Ishikawa (cell line): ENCODE data around the gene SLC25A28.

Experiments used
- CEBPB ChIP-seq: IDR thresholded peaks from 2 replicates; pipeline ENCODE4 v1.6.1; 2012
- CREB1 ChIP-seq: IDR thresholded peaks from 2 replicates; pipeline ENCODE4 v1.6.1; 2012; ENCODE audit warnings: low read depth
- EGR1 ChIP-seq: IDR thresholded peaks from 2 replicates; pipeline ENCODE4 v1.6.1; 2012
- EP300 ChIP-seq: IDR thresholded peaks from 2 replicates; pipeline ENCODE4 v1.6.1; 2012; ENCODE audit warnings: borderline replicate concordance
- FOXM1 ChIP-seq: IDR thresholded peaks from 2 replicates; pipeline ENCODE4 v1.6.1; 2012; ENCODE audit warnings: low read depth, borderline replicate concordance
- NFIC ChIP-seq: IDR thresholded peaks from 2 replicates; pipeline ENCODE4 v1.6.1; 2012
- RAD21 ChIP-seq: IDR thresholded peaks from 2 replicates; pipeline ENCODE4 v1.6.1; 2012; ENCODE audit warnings: low read depth
- TAF1 ChIP-seq: IDR thresholded peaks from 2 replicates; pipeline ENCODE4 v1.6.1; 2012; ENCODE audit warnings: low read depth, mild to moderate bottlenecking
- TCF12 ChIP-seq: IDR thresholded peaks from 2 replicates; pipeline ENCODE4 v1.6.1; 2012; ENCODE audit warnings: low read depth
- TEAD4 ChIP-seq: IDR thresholded peaks from 2 replicates; pipeline ENCODE4 v1.6.1; 2012
- USF1 ChIP-seq: IDR thresholded peaks from 2 replicates; pipeline ENCODE4 v1.6.1; 2012
- YY1 ChIP-seq: IDR thresholded peaks from 2 replicates; pipeline ENCODE4 v1.6.1; 2012; ENCODE audit warnings: low read depth
- ZBTB7A ChIP-seq: IDR thresholded peaks from 2 replicates; pipeline ENCODE4 v1.6.1; 2012; ENCODE audit warnings: low read depth
- TF ChIP-seq, protein P1 (sequence below): IDR thresholded peaks from 2 replicates; pipeline ENCODE4 v1.6.1; 2012; ENCODE audit warnings: low read depth, mild to moderate bottlenecking
- TF ChIP-seq, protein P2 (sequence below): IDR thresholded peaks from 2 replicates; pipeline ENCODE4 v1.6.1; 2012

Gene SLC25A28

DNA sequence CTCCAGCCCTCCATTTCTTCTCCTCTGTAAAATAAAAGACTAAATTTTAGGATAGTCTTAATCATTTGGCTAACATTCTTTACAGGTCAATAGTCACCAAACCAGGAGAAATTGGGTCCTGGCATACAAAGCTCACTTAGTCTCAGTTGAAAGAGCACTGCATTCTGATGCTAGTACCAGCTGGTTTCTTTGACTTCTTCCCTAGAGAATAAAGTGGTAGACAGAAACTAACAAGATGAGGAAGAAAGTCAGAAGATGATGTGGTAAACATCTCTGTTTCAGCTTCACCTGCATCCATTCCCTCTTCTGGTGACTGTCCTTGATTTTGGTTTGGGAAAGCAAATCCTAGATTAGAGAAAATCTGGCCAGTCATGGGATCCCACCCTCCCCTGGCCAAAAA lies 50.3 kb downstream of the SLC25A28 start:
- TF ChIP-seq TEAD4 (no peak), TAF1 (no peak), ZBTB7A (no peak), NFIC (no peak), FOXM1 (no peak)
- TF ChIP-seq, protein P1, sequence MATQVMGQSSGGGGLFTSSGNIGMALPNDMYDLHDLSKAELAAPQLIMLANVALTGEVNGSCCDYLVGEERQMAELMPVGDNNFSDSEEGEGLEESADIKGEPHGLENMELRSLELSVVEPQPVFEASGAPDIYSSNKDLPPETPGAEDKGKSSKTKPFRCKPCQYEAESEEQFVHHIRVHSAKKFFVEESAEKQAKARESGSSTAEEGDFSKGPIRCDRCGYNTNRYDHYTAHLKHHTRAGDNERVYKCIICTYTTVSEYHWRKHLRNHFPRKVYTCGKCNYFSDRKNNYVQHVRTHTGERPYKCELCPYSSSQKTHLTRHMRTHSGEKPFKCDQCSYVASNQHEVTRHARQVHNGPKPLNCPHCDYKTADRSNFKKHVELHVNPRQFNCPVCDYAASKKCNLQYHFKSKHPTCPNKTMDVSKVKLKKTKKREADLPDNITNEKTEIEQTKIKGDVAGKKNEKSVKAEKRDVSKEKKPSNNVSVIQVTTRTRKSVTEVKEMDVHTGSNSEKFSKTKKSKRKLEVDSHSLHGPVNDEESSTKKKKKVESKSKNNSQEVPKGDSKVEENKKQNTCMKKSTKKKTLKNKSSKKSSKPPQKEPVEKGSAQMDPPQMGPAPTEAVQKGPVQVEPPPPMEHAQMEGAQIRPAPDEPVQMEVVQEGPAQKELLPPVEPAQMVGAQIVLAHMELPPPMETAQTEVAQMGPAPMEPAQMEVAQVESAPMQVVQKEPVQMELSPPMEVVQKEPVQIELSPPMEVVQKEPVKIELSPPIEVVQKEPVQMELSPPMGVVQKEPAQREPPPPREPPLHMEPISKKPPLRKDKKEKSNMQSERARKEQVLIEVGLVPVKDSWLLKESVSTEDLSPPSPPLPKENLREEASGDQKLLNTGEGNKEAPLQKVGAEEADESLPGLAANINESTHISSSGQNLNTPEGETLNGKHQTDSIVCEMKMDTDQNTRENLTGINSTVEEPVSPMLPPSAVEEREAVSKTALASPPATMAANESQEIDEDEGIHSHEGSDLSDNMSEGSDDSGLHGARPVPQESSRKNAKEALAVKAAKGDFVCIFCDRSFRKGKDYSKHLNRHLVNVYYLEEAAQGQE: no peak

DNA sequence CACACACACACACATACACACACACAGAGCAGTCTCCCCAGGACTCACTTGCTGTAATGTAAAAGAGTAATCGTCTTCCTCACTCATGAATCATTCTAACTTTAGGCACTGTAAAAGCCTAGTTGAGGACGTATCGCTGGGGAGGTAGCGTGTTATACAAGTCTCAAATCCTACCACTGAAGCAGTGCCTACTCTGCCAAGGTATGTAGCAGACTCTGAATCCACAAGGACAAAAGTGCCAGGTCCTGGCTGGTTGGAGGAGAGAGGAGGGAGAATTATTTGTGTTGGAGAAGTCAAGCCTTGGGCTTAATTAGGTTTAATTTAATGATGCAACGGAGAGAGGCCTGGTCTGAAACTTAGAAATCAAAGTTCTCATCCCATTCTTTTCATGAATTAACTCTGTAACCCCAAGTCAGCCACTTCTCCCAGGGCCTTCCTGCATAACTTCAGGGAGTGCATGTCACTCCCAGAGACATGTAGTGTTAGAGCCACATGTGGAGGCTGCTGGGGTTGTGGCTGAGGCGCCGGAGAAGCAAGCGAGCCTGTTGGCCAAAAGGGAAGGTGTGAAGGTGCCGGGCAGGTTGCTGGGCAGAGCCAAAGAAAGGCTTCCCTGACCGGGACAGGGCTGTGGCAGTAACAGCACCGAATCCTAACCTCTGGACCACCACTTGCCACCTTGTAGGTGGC lies 50.8 kb downstream of the SLC25A28 start:
- TF ChIP-seq YY1: no peak
- no peak for TF ChIP-seq TCF12
- no peak for TF ChIP-seq CREB1
- no peak for TF ChIP-seq TEAD4
- TF ChIP-seq FOXM1: no peak
- no peak for TF ChIP-seq EP300

DNA sequence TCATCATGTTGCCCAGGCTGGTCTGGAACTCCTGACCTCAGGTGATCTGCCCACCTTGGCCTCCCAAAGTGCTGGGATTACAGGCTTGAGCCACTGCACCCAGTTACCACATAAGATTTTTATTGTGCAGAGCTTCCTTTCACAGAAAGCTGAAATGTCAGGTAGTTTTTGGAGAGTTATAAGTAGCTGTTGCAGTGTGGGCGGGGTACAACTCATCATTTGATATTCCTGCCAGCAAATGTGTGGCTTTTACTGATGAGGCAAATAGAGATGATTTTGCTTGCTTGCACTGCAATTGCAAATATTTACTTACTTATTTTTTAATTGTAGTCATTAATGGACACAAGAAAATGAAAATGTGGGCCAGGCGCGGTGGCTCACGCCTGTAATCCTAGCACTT lies 55.1 kb downstream of the SLC25A28 start:
- TF ChIP-seq USF1 (no peak), EP300 (no peak), RAD21 (no peak), YY1 (no peak), CREB1 (no peak), FOXM1 (no peak), TCF12 (no peak), TEAD4 (no peak), CEBPB (no peak)

- TF ChIP-seq USF1: no peak
- no peak for TF ChIP-seq TAF1
- no peak for TF ChIP-seq EGR1
- TF ChIP-seq FOXM1: no peak
- no peak for TF ChIP-seq CREB1
- TF ChIP-seq ZBTB7A: no peak
- no peak for TF ChIP-seq EP300
- TF ChIP-seq, protein P2, sequence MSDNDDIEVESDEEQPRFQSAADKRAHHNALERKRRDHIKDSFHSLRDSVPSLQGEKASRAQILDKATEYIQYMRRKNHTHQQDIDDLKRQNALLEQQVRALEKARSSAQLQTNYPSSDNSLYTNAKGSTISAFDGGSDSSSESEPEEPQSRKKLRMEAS: no peak
- TF ChIP-seq CEBPB: no peak
- TF ChIP-seq, protein P1: no peak
- no peak for TF ChIP-seq RAD21
- TF ChIP-seq TCF12: no peak
- no peak for TF ChIP-seq YY1
Observed at GRCh38 chr10:99564361-99564760, 55.9 kb downstream of the SLC25A28 start.

DNA sequence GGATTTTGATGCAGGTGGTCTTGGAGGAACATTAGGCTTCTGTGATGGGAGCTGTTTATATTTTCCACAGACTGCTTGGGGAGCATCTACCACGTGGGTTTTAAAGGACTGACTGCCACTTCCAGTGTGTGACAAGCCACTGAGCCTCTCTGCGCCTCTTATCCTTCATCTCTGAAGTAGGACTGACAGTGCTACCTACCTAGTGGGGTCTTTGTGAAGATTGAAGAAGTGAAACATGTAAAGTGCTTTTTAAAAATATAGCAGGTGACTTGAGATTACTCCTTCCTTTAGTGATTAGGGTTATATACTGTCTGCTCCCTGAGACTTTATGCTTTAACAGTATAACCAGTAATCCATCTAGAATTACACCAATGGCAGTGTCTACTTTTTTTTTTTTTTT lies 57.6 kb downstream of the SLC25A28 start:
- no peak for TF ChIP-seq ZBTB7A
- TF ChIP-seq, protein P1: no peak
- no peak for TF ChIP-seq EP300
- no peak for TF ChIP-seq CEBPB
- TF ChIP-seq, protein P2: no peak
- no peak for TF ChIP-seq TAF1
- TF ChIP-seq TEAD4: no peak
- TF ChIP-seq FOXM1: no peak
- no peak for TF ChIP-seq NFIC
- TF ChIP-seq USF1: no peak
- no peak for TF ChIP-seq RAD21
- no peak for TF ChIP-seq YY1
- TF ChIP-seq EGR1: no peak
